HCT116 (cell line): Measurements from ENCODE around the gene FBXO15. TPM values are rescaled to one million over a fixed set of nuclear protein-coding genes. Genes with fewer than 3 reads are reported as not detected.

Experiments
- ATAC-seq: fragments of 200-7000 bp; cut with Tn5 transposase; 2 replicates; pipeline ENCODE4 v1.9.1; 2020; ENCODE audit warnings: mild to moderate bottlenecking, moderate library complexity
- BruUV-seq: library from RNA; stranded (reverse); fragments of 400-500 nt; replicated peaks from 2 replicates; lab custom pipeline; 2021; lab: Mats Ljungman, UMichigan
- CTCF ChIA-PET: fragments of 300-600 bp; sonication (Branson Sonifier 250); formaldehyde crosslinking; loops from one replicate; lab custom pipeline; 2021; ENCODE audit warnings: antibody characterized with exemption; lab: Charles Lee
- POLR2A ChIA-PET: fragments of 300-600, 350-600 bp; sonication (Branson Sonifier 250); formaldehyde crosslinking; loops from one replicate; lab custom pipeline; 2021; ENCODE audit warnings: antibody characterized with exemption; lab: Charles Lee
- RAD21 ChIA-PET, 2 experiments: fragments of 300-600 bp; sonication (Branson Sonifier 250); formaldehyde crosslinking; loops; one replicate each; lab custom pipeline; 2023; ENCODE audit warnings: low total read pairs in 2 of 2; ENCODE audit not compliant: uncharacterized antibody in 2 of 2, unreplicated experiment in 2 of 2, low non-redundant PET in 1 of 2; lab: Charles Lee
- DNase-seq: peaks from one replicate; pipeline ENCODE4 v3.0.0-alpha.2; 2010; ENCODE audit warnings: low read depth, low spot score
- H2AFZ ChIP-seq: fragments of 200-600 bp; shearing (Covaris generic), sonication (generic); 2 replicates; pipeline ENCODE4 v1.6.1; 2017; ENCODE audit warnings: low read depth, mixed run types, mixed read lengths, antibody characterized with exemption, low read length; ENCODE audit not compliant: poor library complexity, severe bottlenecking
- H3K27ac ChIP-seq: 2 replicates; pipeline ENCODE4 v1.5.1; 2012; ENCODE audit warnings: low read depth, low read length
- H3K27me3 ChIP-seq: fragments of 200-600 bp; sonication (generic); 2 replicates; pipeline ENCODE4 v1.6.1; 2016; ENCODE audit warnings: mixed run types, low read length, mixed read lengths; ENCODE audit not compliant: insufficient read depth
- H3K36me3 ChIP-seq, 2 experiments: fragments of 200-500 bp in 1 of 2; fragments of 200-600 bp in 1 of 2; sonication (Bioruptor generic) in 1 of 2; sonication (generic) in 1 of 2; 2 replicates each; pipeline versions ENCODE4 v1.5.1 to v1.6.1; 2014 to 2016; ENCODE audit warnings: low read length in 2 of 2, inconsistent platforms in 1 of 2, mixed read lengths in 1 of 2, mixed run types in 1 of 2; ENCODE audit not compliant: insufficient read depth in 2 of 2, control insufficient read depth in 1 of 2
- H3K4me1 ChIP-seq, 2 experiments: fragments of 200-600 bp in 1 of 2; sonication (generic) in 1 of 2; 2 replicates each; pipeline versions ENCODE4 v1.5.1 to v1.6.1; 2012 to 2017; ENCODE audit warnings: low read length in 2 of 2, inconsistent platforms in 1 of 2, mild to moderate bottlenecking in 1 of 2, mixed read lengths in 1 of 2, mixed run types in 1 of 2, moderate library complexity in 1 of 2; ENCODE audit not compliant: insufficient read depth in 2 of 2, control insufficient read depth in 1 of 2
- H3K4me2 ChIP-seq: fragments of 200-600 bp; sonication (generic); 2 replicates; pipeline ENCODE4 v1.6.1; 2017; ENCODE audit warnings: mixed run types, low read length, mixed read lengths
- H3K4me3 ChIP-seq, 2 experiments: fragments of 200-600 bp in 1 of 2; sonication (generic) in 1 of 2; replicated peaks in 1 of 2; 2 replicates each; pipeline ENCODE4 v1.5.1; 2011 to 2016; ENCODE audit warnings: low read length in 2 of 2, control low read depth in 1 of 2, low read depth in 1 of 2, mild to moderate bottlenecking in 1 of 2, mixed read lengths in 1 of 2, mixed run types in 1 of 2
- H3K79me2 ChIP-seq: fragments of 200-600 bp; sonication (generic); 2 replicates; pipeline ENCODE4 v1.6.1; 2017; ENCODE audit warnings: mild to moderate bottlenecking, mixed run types, low read length, moderate library complexity, mixed read lengths; ENCODE audit not compliant: insufficient read depth
- H3K9ac ChIP-seq: fragments of 200-600 bp; sonication (generic); 2 replicates; pipeline ENCODE4 v1.6.1; 2016; ENCODE audit warnings: low read length, mixed read lengths
- H3K9me2 ChIP-seq: fragments of 200-600 bp; sonication (generic), shearing (Covaris generic); 2 replicates; pipeline ENCODE4 v1.6.1; 2017; ENCODE audit warnings: mixed run types, mild to moderate bottlenecking, moderate library complexity; ENCODE audit not compliant: insufficient read depth
- H3K9me3 ChIP-seq, 2 experiments: fragments of 200-500 bp in 1 of 2; fragments of 200-600 bp in 1 of 2; sonication (Bioruptor generic) in 1 of 2; sonication (generic) in 1 of 2; 2 replicates each; pipeline ENCODE4 v1.6.1; 2014 to 2017; ENCODE audit warnings: low read length in 2 of 2, mixed read lengths in 2 of 2, inconsistent platforms in 1 of 2, low read depth in 1 of 2, mild to moderate bottlenecking in 1 of 2, mixed run types in 1 of 2, moderate library complexity in 1 of 2; ENCODE audit not compliant: control insufficient read depth in 1 of 2, insufficient read depth in 1 of 2
- H4K20me1 ChIP-seq: fragments of 200-600 bp; sonication (generic), shearing (Covaris generic); 2 replicates; pipeline ENCODE4 v1.6.1; 2017; ENCODE audit warnings: mixed run types, mild to moderate bottlenecking, moderate library complexity; ENCODE audit not compliant: insufficient read depth
- EZH2 ChIP-seq: fragments of 200-600 bp; sonication (generic); IDR thresholded peaks from 2 replicates; pipeline ENCODE4 v1.6.1; 2017; ENCODE audit warnings: antibody characterized with exemption, mixed run types
- FOSL1 ChIP-seq: IDR thresholded peaks from 2 replicates; pipeline ENCODE4 v1.6.1; 2012; ENCODE audit warnings: low read depth
- JUND ChIP-seq: IDR thresholded peaks from 2 replicates; pipeline ENCODE4 v1.6.1; 2012
- MAX ChIP-seq: IDR thresholded peaks from 2 replicates; pipeline ENCODE4 v1.6.1; 2012
- POLR2A ChIP-seq: IDR thresholded peaks from 2 replicates; pipeline ENCODE4 v1.7.0; 2011; ENCODE audit warnings: borderline replicate concordance; ENCODE audit not compliant: insufficient read depth, insufficient read length; ENCODE audit errors: extremely low read depth
- REST ChIP-seq: IDR thresholded peaks from 2 replicates; pipeline ENCODE4 v1.6.1; 2012; ENCODE audit warnings: low read depth
- SIN3A ChIP-seq: IDR thresholded peaks from 2 replicates; pipeline ENCODE4 v1.6.1; 2012; ENCODE audit warnings: low read depth
- SP1 ChIP-seq: IDR thresholded peaks from 2 replicates; pipeline ENCODE4 v1.6.1; 2012; ENCODE audit warnings: low read depth
- TCF7L2 ChIP-seq: IDR thresholded peaks from 2 replicates; pipeline ENCODE4 v1.7.0; 2011; ENCODE audit warnings: borderline replicate concordance, inconsistent platforms; ENCODE audit not compliant: insufficient read depth, insufficient read length; ENCODE audit errors: extremely low read depth
- ZBTB33 ChIP-seq: IDR thresholded peaks from 2 replicates; pipeline ENCODE4 v1.6.1; 2011; ENCODE audit warnings: mild to moderate bottlenecking, low read length, moderate library complexity; ENCODE audit not compliant: insufficient replicate concordance; ENCODE audit errors: extremely low read depth
- ZNF274 ChIP-seq: fragments of 200-500 bp; sonication (Bioruptor generic); IDR thresholded peaks from 2 replicates; pipeline ENCODE4 v1.6.1; 2014; ENCODE audit warnings: mild to moderate bottlenecking, low read depth, low read length, inconsistent platforms
- intact Hi-C: fragments of 100-400 bp; cut with micrococcal nuclease; formaldehyde crosslinking; loops from 2 replicates; pipeline ENCODE4 v1.10.0; 2022
- total RNA-seq: library from RNA; stranded (reverse); gene quantifications from one replicate; pipeline ENCODE4 v1.2.1, GENCODE V29; 2021; ENCODE audit not compliant: unreplicated experiment

The FBXO15 gene
- total RNA-seq, 1 experiment from 2014 or later: 1.1 TPM

GRCh38 chr18:74171910-74172606, 24.4 kb upstream of the FBXO15 start:
- peaks cover 44% of the 10 kb centered on the region for H3K27me3 ChIP-seq
- H3K9ac ChIP-seq: no peak overlapping the region
- ATAC-seq (no peak), DNase-seq (no peak)
- H3K27ac ChIP-seq: no peak overlapping the region
- no peak overlapping the region for H3K4me3 ChIP-seq
- BruUV-seq: no TSS peak
- TF ChIP-seq SIN3A (no peak), JUND (no peak), POLR2A (no peak), MAX (no peak), REST (no peak), EZH2 (no peak), FOSL1 (no peak), SP1 (no peak), ZBTB33 (no peak), ZNF274 (no peak), TCF7L2 (no peak)
- ChIA-PET RAD21 (no interaction called here), CTCF (no interaction called here), POLR2A (no interaction called here)
- H3K4me1 ChIP-seq: no peaks in the 10 kb centered on the region
- H2AFZ ChIP-seq: no peak overlapping the region
- no peaks in the 10 kb centered on the region for H3K36me3 ChIP-seq
- intact Hi-C loops: no loop called here
- H3K9me2 ChIP-seq: no peaks in the 10 kb centered on the region
- H3K79me2 ChIP-seq: no peaks in the 10 kb centered on the region
- H4K20me1 ChIP-seq: no peaks in the 10 kb centered on the region
- no peak overlapping the region for H3K4me2 ChIP-seq
- H3K9me3 ChIP-seq: no peaks in the 10 kb centered on the region
